WI38 (cell line): ENCODE results near the gene TK2.

Experiments used
- H3K4me3 ChIP-seq: 2 replicates; pipeline ENCODE4 v1.5.1; 2011; ENCODE audit warnings: low read depth, mild to moderate bottlenecking, control low read depth, low read length
- TF ChIP-seq, protein P1 (sequence below): IDR thresholded peaks from 2 replicates; pipeline ENCODE4 v1.5.1; 2012; ENCODE audit warnings: low read depth, mild to moderate bottlenecking, control low read depth, low read length

Gene TK2

DNA sequence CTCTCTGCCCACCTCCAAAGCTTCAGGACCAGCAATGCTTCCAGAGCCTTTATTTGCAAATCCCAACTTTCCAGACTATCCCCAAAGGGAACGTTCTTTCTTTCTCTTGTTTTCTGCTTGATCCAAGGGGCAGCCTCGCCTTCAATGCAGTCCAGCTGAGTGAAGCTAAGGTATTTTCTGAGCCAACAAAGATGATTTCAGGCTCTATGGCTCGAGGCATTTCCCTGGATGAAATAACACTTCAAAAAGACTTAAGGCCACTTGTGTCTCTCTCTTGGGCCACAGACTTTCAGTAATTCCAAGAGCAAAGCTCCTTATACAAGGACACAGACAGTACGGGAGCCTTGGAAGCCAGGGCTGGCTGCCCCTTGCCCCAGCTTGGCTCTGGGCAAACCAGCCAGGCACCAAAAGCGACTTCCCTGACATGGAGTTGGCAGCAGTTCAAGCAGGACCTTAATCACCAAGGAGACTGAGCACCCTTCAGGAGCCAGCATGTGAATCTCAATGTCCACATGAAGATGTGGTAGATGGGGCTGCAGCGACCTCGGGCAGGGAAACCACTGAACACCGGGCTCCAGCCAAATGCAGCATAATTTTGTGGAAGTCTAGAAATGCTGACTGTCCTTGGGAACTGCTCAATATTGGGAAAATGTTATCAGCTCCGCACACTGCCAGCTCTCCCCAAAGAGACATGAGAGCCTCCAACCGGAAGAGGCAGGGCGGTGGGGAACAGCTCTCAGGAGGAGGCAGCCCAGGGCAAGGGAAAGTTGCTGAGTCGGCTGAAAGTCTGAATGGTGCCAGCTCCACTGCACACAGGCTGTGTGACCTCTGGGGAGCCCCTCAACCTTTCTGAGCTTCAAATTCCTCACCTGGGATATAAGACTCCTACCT, 39.0 kb downstream of the TK2 start:
- TF ChIP-seq, protein P1, sequence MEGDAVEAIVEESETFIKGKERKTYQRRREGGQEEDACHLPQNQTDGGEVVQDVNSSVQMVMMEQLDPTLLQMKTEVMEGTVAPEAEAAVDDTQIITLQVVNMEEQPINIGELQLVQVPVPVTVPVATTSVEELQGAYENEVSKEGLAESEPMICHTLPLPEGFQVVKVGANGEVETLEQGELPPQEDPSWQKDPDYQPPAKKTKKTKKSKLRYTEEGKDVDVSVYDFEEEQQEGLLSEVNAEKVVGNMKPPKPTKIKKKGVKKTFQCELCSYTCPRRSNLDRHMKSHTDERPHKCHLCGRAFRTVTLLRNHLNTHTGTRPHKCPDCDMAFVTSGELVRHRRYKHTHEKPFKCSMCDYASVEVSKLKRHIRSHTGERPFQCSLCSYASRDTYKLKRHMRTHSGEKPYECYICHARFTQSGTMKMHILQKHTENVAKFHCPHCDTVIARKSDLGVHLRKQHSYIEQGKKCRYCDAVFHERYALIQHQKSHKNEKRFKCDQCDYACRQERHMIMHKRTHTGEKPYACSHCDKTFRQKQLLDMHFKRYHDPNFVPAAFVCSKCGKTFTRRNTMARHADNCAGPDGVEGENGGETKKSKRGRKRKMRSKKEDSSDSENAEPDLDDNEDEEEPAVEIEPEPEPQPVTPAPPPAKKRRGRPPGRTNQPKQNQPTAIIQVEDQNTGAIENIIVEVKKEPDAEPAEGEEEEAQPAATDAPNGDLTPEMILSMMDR = no peak
- no peak overlapping the region for H3K4me3 ChIP-seq

DNA sequence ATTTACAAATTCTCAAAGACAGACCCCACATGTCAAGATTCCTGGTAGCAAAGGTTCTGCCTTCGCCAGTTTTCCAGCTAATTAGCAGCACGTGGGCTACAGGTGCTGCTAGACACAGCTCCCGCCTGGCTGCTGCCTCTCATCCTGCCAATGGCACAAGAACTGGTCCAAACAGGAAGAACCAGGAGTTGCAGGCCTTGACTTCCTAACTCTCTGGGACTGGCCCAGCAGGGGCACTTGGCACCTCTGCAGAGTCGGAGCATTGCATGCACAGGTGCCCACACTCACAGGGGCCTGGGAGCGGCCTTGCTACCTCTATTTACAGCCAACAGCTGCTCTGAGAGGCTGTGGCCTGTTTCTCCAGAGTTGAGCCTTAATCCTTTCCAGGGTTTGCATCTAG, 39.6 kb downstream of the TK2 start:
- TF ChIP-seq, protein P1 = no peak
- no peak overlapping the region for H3K4me3 ChIP-seq

DNA sequence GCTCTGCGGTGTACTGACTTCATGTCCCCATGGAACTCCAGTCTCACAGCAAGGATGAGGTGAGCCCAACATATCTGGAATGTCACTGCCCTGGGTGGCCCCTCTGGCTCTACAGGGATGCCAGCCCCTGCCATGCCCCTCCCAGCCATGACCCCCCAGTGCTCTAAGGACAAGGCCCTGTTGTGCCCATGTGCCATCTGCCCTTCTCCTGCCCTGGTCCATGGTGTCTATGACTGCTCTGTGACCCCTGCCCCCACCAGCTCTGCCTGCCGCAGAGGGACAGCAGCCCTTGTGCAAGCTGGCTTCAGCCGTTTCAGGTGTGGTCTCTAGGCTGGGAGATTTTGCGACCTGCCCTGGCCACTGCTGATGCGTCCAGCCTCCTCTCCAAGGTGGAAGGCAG, 40.3 kb downstream of the TK2 start:
- TF ChIP-seq, protein P1 = no peak
- no peak overlapping the region for H3K4me3 ChIP-seq

DNA sequence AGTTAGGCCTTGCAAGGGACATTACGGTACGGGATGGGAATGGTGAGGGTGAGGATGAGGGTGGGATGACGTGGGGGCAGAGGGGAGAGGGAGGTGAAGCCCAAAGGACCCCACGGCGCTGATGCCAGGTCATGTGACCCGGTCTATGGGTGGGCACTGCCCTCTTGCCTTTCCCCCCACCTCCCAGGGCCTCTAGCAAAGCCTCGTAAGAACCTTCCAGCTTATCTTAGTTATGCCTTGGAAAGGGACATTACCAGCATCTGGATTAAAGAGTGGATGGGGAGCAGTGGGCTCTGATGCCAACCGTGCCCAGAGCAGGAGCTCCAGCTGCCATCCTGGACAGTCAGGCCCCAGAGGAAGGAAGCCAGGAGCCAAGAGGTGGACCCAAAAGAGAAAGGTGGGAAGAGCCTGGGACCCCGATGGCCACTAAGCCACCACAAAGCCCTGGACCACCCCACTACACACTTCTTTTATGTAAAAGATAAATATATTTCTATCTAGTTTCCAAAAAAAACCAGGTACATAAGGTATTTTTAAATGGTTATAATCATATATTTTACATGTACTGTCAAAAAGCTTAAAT, 40.9 kb downstream of the TK2 start:
- TF ChIP-seq, protein P1 = no peak
- H3K4me3 ChIP-seq = no peak overlapping the region

DNA sequence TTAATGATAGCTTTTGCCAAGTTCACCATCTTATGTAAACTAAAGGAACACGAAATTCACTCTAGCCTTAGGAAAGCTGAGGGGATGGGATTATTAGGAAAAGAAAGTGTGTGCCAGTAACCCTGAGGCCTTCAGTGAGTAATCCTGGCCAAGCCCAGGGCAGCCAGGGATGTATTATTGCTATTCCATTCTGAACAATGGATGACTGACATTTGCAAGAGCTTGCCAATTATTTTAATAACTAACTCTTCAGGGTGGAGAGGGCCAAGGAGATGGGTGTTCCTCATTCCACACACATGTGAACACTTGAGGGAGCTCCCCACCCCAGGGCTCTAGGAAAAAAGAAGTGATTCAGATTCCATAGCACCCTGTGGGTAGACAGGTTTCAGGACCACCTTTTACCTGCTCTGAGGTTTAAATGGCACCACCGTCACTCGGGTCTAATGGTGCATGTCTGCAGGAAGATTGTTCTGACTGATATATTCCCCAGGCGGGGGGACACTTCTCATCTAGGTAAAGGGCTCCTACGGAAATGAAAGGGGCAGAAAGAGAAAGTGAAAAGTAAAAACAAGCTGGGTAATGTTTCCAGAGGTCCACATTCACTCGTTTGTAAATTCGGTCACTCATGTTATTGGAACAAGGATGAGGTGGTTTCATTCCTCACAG, 41.5 kb downstream of the TK2 start:
- TF ChIP-seq, protein P1 = no peak
- no peak overlapping the region for H3K4me3 ChIP-seq

DNA sequence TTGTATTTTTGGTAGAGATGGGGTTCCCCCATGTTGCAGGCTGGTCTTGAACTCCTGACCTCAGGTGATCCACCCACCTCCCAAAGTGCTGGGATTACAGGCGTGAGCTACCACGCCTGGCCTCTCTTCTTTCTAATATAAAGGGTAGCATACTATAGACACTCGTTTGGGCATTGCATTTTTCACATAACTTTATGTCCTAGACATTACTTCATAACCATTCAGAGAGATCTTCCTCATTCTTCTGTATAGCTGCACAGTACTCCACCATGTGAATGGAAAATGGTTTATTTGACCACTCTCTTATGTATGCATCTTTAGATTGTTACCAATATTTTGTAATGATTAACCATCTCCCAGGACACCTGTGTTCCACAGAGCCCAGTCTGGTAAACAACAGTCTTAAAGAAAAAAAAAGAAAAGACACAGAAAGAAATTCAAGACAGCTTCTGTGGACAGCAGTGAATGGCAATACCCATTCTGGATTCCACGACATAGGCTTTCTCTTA, 42.1 kb downstream of the TK2 start:
- no peak overlapping the region for H3K4me3 ChIP-seq
- TF ChIP-seq, protein P1 = no peak
